SJSA1 (cell line): ENCODE measurements around the gene LBP. TPM values are rescaled to one million over a fixed set of nuclear protein-coding genes. Genes with fewer than 3 reads are reported as not detected.

Experiments used
- total RNA-seq: library from RNA; depleted of rRNA; stranded (reverse); fragments of >200 nt; shearing (Covaris generic); gene quantifications from 2 replicates; pipeline ENCODE4 v1.2.3, GENCODE V29; 2014; rRNA removed

LBP gene
- total RNA-seq, 1 experiment from 2014 or later, result not detected

Other genes starting within 250 kb of the LBP start
- 32.2 and 34.9 TPM in 2 replicates for gene TGM2, start 181.2 kb upstream of the LBP start, total RNA-seq
- 0.03 and 0.44 TPM in 2 replicates for gene KIAA1755, start 85.7 kb upstream of the LBP start, total RNA-seq
- 0.11 TPM in 1 of 2 replicates, not detected in the other for gene BPI, start 42.3 kb upstream of the LBP start, total RNA-seq
- 10.3 and 16.2 TPM in 2 replicates for gene SNHG17, start 88.8 kb downstream of the LBP start, total RNA-seq
- gene RALGAPB, start 126.4 kb downstream of the LBP start, total RNA-seq, result 17.6 and 21.9 TPM in 2 replicates
- not detected in 2 replicates for gene ADIG, start 234.7 kb downstream of the LBP start, total RNA-seq